GM18519 (cell line): ENCODE measurements around the gene POLR3GL.
"Not testable (repeated sequence)": the region's sequence is repeated elsewhere in the genome, so short reads cannot be mapped to it uniquely, and the experiment has no call there.

ENCODE experiments used
- ATAC-seq: cut with Tn5 transposase; IDR thresholded peaks from one replicate; pipeline ENCODE4 v1.9.1; 2021; ENCODE audit warnings: mild to moderate bottlenecking, moderate library complexity; ENCODE audit not compliant: unreplicated experiment, low FRiP score

The POLR3GL gene

DNA sequence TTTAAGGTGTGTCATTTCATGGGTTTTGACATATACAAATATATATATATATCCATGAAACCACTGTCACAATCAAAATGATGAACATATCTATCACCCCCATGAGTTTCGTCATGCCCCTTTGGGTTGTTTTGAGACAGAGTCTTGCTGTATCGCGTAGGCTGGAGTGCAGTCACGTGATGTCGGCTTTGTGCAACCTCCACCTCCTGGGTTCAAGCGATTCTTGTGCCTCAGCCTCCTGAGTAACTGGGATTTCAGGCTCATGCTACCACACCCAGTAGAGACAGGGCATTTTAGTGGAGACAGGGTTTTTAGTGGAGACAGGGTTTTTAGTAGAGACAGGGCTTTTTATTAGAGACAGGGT is 49.1 kb downstream of the POLR3GL start:
- ATAC-seq: no peak

DNA sequence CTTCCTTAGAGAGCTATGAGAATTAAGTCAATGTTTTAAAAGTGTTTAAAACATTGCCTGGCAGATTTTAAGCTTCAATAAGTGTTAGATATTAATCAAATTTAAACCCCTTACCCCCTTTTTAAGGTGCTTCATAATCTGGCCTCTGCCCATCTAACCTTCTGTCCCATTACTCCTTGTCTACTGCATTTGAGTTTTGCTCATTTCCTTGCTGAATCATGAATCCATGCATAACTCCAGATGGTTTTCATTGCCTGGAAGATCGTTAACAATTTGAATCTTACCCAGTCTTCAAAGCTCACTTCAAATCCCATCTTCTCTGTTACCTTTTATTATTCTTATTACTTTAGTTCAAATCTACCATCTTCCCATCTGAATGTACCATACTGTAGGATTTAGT is 52.4 kb downstream of the POLR3GL start:
- ATAC-seq: no peak

DNA sequence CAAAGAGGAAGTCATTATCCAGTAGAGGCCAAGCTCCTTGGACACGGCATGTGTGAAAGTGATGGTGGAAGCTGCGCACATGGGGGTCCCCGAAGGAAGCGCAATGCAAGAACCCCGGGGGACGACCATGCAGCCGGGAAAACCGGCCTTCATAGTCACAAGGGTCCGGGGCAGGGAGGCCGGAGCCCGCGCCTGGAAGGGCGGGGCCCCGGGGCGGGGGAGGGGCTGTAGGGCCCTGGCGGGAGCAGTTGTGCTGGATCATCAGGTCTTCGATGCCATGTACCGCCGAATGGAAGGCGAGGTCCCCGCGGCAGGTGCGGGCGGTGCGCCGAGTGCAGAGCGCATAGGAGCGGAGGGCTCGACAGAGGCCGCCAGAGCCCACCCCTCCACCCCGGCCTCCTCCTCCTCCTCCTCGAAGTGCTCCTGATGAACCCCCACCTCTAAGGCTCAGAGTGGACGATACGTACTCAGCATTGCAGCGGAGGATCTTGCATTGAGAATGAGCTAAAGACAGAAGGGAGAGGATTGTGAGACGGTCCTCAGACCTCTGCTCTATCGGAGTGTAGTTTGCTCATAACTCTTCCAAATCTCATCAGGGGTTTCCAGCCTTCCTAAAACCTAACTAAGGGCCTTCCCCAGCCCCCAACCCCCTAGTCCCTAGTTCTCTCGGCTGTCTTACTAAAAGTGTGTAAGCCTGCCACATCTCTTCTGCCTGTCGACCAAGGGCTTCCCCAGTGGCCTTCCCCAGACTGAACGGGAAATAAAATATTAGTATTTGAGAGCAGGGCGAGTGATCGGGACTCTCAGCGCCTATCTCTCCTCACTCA is 55.0 kb downstream of the POLR3GL start:
- ATAC-seq: no peak

DNA sequence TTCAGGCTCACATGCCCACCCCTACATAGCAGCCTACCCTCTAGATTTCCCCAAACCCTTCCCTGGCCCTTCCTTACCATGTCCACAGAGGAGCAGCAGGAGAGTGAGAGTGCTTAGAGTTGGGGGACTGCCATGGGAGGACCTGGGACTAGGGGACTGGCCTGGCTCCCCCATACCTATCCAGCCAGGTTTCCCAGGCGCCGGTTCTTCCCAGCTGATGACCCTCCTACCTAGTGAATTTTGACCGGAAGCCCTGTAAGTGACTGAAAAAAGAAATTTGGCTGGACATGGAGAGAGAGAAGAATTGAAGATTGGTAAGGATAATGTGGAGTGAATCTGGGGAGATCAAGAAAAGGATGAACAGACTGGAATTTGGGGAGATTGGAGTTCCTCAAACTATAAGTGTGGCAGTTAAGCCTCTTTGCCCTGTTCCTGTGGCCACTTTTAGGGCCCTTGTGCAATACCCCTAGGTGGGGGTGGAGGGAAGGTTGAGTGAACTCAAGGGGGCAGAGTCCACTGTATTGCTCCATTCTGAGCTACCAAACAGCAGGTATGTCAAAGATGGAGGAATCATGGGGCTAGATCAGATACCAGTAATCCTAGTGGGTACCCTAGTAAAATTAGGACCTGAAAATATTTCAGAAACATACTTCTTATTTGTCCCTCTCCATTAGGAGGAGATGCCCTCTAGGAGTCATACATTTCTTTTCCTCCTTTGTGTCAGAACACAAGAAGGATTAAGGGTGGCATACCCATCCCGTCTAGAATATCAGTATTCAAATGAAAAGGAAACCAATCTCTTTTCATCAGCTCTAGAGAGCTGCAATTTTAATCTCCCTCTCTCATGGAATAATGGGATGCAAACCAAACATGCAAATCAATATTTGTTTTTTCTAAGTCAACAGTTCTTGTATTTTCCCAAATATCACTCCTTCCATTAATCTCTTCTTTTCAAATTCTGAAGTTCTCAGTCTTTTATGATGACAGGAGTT is 55.9 kb downstream of the POLR3GL start:
- ATAC-seq: no peak

DNA sequence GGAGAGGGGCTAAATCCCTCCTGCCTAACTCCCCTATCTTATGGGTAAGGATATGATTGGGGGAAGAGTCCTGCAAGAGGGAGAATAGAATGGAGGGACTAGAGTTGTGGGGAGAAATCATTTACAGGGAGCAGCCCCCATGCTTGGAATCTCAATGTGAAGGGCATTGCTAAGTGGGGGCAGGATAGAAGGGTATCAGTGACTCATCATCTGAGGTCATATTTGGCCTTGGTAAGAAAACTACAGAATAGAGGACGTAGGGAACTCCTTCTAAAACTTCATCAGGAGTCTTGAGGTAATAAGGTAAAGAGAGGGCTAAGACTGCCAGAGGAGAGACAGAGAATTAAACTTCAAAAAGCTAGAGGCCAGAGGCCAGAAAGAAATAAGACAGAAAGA is 56.6 kb downstream of the POLR3GL start:
- no peak for ATAC-seq

DNA sequence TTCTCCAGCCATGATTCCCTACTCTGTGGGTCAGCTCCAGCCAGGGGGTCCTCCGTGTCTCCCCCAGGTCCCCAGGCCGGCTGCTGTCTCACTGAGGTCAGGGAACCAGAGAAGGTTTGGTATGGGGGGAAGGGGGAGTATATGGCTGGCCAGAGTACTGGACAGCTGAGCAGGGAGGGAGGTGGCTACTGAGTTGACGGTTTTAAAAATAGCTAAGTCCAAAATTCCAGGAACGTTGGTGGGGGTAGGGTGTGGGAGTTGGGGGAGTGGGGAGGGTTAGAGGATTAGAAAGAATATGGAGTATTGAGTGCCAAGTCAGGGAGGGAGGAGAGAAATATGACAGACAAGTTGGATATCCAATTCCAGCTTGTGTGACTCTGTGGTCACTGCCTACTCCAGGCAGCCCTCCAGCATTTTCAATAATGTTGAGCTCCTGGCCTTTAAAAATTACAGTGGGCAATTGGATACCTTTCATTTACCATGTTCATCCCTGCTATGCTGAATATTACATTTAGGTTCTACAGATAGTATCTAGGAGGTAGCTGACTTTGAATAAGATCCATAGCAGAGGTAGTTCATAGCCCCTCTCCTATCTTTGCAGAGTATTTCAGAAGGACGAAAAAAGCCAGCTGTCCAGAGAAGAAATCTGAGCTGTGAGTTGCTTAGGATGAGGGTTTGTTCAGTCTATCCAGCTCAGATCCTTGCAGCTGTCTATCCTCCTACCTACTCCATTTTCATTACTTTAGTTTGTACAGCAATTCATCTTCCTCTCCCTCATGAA is 57.3 kb downstream of the POLR3GL start, which contains the start of gene HJV:
Gene HJV (minus strand): TSS at position 114 of the 781 bp plus-strand sequence. CDS start 1,504 bp downstream, outside the sequence.
- no peak for ATAC-seq

DNA sequence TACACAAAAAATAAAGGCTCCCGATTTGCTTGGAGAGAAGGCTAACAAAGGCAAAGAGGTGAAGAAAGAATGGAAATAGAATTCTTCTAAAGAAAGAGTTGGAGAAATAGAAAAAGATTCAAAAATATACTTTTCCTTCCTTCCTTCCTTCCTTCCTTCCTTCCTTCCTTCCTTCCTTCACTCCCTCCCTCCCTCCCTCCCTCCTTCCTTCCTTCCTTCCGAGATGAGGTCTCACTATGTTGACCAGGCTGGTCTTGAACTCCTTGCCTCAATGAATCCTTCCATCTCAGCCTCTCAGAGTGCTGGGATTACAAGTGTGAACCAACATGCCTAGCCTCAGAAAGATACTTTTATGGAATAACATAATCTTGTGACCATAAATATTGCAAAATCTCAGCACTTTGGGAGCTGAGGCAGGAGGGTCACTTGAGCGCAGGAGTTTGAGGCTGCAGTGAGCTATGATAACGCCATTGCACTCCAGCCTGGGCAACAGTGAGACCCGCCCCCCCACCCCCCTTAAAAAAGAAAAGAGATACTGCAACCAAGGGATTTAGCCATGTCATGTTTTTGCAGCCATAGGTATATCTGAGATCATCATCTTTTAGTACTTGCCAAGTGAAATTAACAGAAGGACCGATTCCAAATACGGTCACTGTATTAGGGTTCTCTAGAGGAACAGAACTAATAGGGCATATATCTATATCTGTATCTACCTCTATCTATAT is 58.1 kb downstream of the POLR3GL start:
- no peak for ATAC-seq

DNA sequence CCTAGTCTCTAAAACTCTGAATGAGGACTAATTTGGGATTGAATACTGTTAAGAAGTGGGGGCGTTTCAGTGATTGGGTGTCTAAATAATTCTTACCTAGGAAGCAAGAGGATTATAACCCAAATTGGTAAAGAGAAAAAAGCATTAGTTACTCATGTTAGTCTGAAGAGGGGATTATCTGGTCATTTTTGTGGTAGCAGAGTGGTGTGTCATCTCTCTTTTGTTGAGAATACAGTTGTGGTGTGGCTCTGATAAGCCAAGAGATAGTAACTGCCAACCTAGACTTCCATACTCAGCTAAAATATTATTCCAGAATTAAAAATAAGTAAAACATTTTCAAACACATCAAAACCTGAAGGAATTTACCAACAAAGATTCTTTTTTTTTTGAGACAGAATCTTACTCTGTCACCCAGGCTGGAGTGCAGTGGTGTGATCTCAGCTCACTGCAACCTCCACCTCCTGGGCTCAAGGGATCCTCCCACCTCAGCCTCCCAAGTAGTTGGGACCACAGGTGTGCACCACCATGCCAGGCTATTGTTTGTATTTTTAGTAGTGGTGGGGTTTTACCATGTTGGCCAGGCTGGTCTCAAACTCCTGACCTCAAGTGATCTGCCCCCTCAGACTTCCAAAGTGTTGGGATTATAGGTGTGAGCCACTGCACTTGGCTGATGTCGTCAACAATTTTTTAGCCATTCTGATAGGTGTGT is 61.5 kb downstream of the POLR3GL start:
- ATAC-seq: not testable (repeated sequence)

DNA sequence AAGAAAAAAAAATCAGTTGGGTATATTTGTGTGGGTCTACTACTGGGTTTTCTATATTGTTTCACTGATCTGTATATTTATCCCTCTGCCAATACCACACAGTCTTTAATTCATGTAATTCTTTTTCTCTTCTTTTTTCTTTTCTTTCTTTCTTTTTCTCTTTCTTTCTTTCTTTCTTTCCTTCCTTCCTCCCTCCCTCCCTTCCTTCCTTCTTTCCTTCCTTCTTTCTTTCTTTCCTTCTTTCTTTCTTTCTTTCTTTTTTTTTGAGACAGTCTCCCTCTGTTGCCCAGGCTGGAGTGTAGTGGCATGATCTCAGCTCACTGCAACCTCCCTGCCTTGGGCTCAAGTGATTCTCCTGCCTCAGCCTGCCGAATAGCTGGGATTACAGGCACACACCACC is 62.2 kb downstream of the POLR3GL start:
- ATAC-seq: not testable (repeated sequence)
